Hepatocyte (in vitro differentiated cells): ENCODE data around the gene PRRG2.

Source experiments
- CTCF ChIP-seq: fragments of 200-600 bp; sonication (generic); IDR thresholded peaks from 2 replicates; pipeline ENCODE4 v1.5.1; 2016; ENCODE audit warnings: antibody characterized with exemption, mild to moderate bottlenecking; ENCODE audit not compliant: poor library complexity
- EZH2phosphoT487 ChIP-seq: fragments of 200-600 bp; sonication (generic); IDR thresholded peaks from one replicate; pipeline ENCODE4 v1.6.1; 2018; ENCODE audit warnings: antibody characterized with exemption, mild to moderate bottlenecking, low read depth, moderate library complexity; ENCODE audit not compliant: unreplicated experiment, severe bottlenecking

DNA sequence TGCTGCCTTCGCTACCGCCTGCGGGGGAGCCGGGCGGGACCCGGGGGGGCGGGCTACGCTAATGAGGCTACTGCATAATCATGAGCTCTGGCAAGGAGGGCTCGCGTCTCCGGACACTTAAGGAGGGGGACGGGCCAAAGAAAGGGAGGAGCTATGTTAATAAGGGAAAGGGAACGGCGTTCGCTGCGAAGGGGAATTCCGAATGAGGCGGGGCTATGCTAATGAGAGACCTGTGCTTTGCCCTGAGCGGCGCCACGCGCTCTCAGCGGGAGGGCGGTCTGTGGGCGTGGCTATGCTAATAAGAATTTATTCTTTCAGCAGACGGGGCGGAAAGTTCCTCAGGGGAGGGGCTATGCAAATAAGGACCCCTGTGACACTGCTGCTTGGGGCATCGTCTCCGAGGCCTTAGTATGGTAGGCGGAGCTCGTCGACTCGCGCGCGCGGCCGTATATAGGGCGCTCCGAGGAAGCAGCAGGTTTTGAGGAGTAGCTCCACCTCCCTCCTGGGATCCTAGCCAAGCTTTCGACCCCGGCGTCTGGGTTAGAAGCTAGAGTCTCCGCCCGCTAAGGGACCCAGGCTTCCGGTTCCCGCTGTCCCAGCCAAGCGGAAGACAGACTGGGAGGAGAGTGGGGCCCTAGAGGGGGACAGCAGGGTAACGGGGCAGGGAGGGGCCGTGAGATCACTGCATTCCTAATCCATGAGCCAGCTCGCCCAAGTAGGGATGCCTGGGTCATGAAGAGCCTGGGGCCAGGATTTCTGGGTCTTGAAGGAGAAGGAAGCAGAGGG is 59.2 kb downstream of the PRRG2 start, which contains the start of gene RRAS:
- TF ChIP-seq CTCF (no peak), EZH2phosphoT487 (no peak)
